Hematopoietic multipotent progenitor cell treated with erythropoietin and hydrocortisone succinate and interleukin-3 and kit ligand, for 17 days (in vitro differentiated cells): ENCODE measurements around the gene SEMG2.
A peak's percentile ranks its signal among the peaks of the same experiment; 100 is the strongest.

ENCODE experiments used
- DNase-seq: peaks from one replicate; pipeline ENCODE4 v3.0.0-alpha.2; 2015; ENCODE audit warnings: low spot score

SEMG2 gene

DNA sequence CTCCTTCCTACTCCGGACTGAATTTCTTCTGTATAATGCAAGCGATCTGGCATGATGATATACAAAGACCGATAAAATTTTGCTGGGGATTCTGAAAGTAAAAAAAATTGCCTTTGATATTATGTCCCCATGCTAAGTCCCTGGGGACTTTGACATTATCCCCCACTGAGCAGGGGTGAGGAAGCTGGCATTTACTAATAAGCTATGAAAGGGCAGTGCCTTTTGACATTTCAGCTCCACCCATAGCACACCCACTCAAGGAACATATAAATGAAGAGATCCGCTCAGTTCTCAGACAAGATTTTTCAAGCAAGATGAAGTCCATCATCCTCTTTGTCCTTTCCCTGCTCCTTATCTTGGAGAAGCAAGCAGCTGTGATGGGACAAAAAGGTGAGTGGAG, at the start of gene SEMG2:
Gene SEMG2 (plus strand): TSS at position 298 of the 400 bp plus-strand sequence. CDS start 17 bp downstream, at position 315.
- no peak for DNase-seq

DNA sequence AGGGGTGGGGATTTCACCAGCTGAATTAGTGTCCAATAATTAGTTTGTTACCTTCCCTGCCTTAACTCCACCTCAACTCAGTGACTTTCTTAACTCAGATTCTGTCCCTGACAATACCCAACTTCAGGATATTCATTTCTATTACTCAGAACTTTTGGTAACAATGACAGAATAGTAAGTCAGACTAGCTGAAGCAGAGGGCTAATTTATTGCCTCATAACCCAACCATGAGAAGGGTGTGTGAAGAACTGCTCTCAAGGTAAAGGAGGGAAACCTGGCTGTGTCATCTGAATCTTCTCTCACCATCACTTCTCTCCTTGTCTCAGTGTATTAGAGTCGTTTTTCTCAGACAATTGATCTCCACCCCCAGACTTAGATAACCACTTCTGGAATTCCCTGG, 47.7 kb upstream of the SEMG2 start:
- no peak for DNase-seq

- no peak for DNase-seq
Measured at GRCh38 chr20:45174434-45175364, 46.5 kb upstream of the SEMG2 start, which contains the start of gene PI3. Gene PI3, plus strand, starts transcription at chr20:45174902. Its CDS starts 21 bp downstream, at chr20:45174923.

DNA sequence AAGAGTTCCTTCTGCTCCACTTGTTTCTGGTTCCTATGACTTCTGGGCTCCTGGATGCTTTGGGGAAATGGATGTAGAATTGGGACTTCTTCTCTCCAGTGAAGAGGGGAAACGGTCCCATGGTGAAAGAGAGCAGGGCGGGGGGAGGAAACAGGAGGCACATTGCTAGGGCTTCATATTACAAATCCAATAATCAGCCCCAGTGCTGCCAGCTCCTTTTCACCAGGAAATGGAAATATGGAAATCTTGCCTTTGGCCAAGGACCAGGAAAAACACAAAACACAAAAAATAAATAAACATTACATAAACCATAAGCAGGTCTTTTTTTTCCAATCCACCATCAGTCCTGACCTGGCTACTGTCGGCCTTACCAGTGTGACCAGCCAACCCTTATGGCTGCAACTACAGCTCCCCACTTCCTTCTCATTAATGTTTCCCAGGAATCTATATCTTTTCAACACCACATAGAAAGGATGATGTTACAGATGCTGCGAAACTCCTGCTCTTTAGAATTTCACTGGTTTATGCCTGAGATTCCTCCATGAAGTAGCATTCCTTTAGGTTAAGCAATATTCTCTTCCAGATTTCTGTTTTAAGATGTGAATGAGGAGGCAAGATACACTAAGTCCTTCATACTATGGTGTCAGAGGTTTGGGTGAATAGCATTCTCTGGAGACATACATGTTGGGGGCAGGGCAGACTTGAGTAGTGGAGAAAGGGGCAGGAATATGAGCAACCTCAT, 44.5 kb upstream of the SEMG2 start:
- no peak for DNase-seq

DNA sequence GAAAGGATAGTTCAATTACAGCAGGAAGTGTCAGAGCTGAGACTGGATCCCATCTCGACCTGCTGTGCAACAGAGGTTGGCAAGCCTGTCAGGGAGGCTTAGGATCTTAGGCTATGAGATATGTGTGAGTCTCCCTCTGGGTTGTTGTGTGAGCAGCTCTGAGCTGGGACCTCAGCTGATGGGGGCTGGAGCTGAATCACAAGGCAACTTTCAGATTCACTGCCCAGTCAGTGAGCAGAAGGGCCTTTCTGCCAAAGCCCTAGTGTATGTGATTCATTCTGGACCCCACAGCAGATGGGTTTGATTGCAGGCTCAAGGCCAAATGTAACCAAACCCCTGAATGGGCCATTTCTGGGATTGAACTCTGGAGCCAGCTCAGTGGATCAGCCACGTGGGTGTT, 42.0 kb upstream of the SEMG2 start:
- DNase-seq, result no peak

DNA sequence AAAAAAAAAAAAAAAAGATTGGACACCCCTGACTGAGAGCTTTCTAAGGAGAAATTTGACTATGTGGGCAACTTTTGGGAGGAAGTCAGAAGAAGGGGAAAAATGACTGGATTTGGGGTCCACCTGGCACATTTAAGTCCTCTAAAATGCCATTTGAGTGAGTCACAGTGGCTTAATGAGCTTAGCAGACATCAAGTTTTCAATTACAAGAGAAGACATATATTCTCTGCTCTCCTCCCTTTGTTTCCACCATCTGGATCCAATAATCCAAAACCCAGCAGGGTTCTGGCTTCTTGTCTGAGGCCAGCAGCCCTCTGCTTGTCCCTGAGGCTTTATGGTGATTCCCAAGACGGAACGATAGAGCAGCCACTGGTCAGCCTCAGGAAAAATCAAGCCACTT, 39.5 kb upstream of the SEMG2 start:
- DNase-seq, result no peak

GRCh38 chr20:45183084-45183483, 38.1 kb upstream of the SEMG2 start:
- no peak for DNase-seq

DNA sequence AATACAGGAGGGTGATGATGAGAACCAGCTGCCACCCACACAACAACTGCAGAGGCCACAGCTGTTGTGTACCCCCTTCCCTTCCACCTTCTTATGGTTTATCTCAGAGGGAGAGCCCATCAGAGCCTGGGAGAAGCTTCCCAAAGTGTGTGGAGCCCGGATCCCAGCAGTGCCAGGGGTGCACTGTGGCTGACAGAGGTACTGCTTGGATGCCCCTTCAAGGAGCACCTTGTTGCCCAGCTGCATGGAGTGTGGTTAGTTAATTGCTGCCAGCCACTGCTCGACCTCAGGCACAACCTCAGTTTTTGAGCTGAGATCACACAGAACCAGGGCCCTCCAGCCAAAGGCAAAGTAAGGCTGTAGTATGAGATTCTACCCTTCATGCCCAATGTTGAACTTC, 33.5 kb upstream of the SEMG2 start:
- DNase-seq, result no peak

- DNase-seq, result no peak
Measured at GRCh38 chr20:45189067-45189609, 32.0 kb upstream of the SEMG2 start.

- no peak for DNase-seq
Measured at GRCh38 chr20:45189861-45190260, 31.3 kb upstream of the SEMG2 start.

- no peak for DNase-seq
Measured at GRCh38 chr20:45191926-45192325, 29.2 kb upstream of the SEMG2 start.

- DNase-seq, result no peak
Measured at GRCh38 chr20:45193331-45193730, 27.8 kb upstream of the SEMG2 start.

DNA sequence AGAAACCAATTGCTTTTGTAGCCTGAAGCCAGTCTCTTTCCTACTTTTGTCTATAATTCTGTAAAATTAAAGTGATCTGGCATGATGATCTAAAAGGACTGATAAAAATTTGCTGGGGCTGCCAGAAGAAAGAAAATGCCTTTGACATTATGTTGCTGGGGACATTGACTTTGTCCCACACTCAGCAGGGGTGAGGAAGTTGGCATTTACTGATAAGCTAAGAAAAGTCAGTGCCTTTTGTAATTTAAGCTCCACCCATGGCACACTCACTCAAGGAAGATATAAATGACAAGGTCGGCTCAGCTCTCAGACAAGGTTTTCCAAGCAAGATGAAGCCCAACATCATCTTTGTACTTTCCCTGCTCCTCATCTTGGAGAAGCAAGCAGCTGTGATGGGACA, 14.4 kb upstream of the SEMG2 start, which contains the start of gene SEMG1:
Gene SEMG1 (plus strand): TSS at position 309 of the 400 bp plus-strand sequence. CDS start 21 bp downstream, at position 330.
- DNase-seq, result no peak

DNA sequence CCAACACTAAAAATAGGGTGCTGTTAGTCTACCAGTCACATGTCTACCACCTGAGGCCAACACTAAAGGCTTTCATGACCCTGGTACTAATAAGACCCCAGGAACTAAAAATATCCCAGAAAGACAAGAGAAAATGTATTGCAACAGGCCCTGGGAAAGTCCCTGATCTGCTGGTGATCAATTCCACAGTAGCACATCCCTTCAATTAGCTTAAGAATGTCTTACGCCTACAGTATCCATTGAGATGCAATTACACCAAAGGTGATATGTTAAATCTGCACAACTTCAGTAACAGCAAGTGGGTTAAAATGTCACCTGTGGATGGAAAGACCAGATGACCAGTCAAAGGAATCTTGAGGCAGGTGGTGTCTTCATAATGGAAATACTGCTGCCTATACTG, 11.2 kb upstream of the SEMG2 start:
- DNase-seq, result no peak

GRCh38 chr20:45211569-45212474, 9.4 kb upstream of the SEMG2 start:
- DNase-seq, result no peak

DNA sequence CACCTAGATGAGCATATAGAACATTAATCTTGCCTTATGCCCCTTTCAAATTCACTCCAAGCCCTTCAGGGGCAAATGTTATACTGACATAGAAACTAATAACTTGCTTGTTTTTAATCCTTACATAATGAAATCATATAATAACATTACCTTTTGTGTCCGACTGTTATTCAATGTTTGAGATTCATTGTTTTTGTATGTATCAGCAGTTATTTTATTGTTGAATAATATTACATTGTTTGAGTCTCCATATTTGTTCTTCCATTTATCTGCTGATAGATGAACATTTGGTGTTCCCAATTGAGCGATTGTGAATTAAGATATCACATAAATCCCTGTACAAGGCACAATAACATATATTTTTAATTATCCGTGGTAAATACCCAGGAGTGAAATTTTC, 8.3 kb upstream of the SEMG2 start:
- DNase-seq, result no peak

GRCh38 chr20:45218124-45218523, 3.0 kb upstream of the SEMG2 start:
- no peak for DNase-seq

GRCh38 chr20:45218636-45219035, 2.5 kb upstream of the SEMG2 start:
- DNase-seq, result no peak

- no peak for DNase-seq
Measured at GRCh38 chr20:45223136-45223535, 2.0 kb downstream of the SEMG2 start.

GRCh38 chr20:45226287-45226686, 5.1 kb downstream of the SEMG2 start:
- no peak for DNase-seq

- peak; percentile 33 for DNase-seq
Measured at GRCh38 chr20:45229264-45230056, 8.3 kb downstream of the SEMG2 start.
